SK-N-MC (cell line): ENCODE measurements around the gene CA10.

ENCODE experiments used
- DNase-seq: peaks from one replicate; pipeline ENCODE4 v3.0.0-alpha.2; 2011; ENCODE audit warnings: low read depth, low spot score
- H3K27ac ChIP-seq: fragments of 200-600 bp; sonication (generic); 2 replicates; pipeline ENCODE4 v1.5.1; 2016; ENCODE audit warnings: mixed run types
- H3K36me3 ChIP-seq: fragments of 200-600 bp; sonication (generic); 2 replicates; pipeline ENCODE4 v1.6.1; 2017; ENCODE audit warnings: antibody characterized with exemption, low read length, mixed read lengths; ENCODE audit not compliant: insufficient read depth
- H3K4me3 ChIP-seq: fragments of 200-600 bp; sonication (generic); 2 replicates; pipeline ENCODE4 v1.5.1; 2016
- H3K9ac ChIP-seq: fragments of 200-600 bp; sonication (generic); 2 replicates; pipeline ENCODE4 v1.8.0; 2017; ENCODE audit warnings: mixed run types, mixed read lengths; ENCODE audit not compliant: insufficient read length
- H3K9me3 ChIP-seq: fragments of 200-600 bp; sonication (generic); 2 replicates; pipeline ENCODE4 v1.6.1; 2017; ENCODE audit warnings: low read depth, mild to moderate bottlenecking, antibody characterized with exemption, low read length, moderate library complexity, mixed read lengths
- EZH2 ChIP-seq: fragments of 200-600 bp; sonication (generic); IDR thresholded peaks from one replicate; pipeline ENCODE4 v1.6.1; 2017; ENCODE audit warnings: antibody characterized with exemption
- FOXP2 ChIP-seq: optimal IDR thresholded peaks from 2 replicates; pipeline ENCODE3; 2011; ENCODE audit warnings: mild to moderate bottlenecking, moderate library complexity; ENCODE audit not compliant: insufficient read depth; ENCODE audit errors: extremely low read length, control extremely low read depth
- POLR2AphosphoS5 ChIP-seq: IDR thresholded peaks from 2 replicates; pipeline ENCODE4 v1.6.1; 2012; ENCODE audit warnings: mild to moderate bottlenecking, low read depth, low read length, borderline replicate concordance

Gene CA10

DNA sequence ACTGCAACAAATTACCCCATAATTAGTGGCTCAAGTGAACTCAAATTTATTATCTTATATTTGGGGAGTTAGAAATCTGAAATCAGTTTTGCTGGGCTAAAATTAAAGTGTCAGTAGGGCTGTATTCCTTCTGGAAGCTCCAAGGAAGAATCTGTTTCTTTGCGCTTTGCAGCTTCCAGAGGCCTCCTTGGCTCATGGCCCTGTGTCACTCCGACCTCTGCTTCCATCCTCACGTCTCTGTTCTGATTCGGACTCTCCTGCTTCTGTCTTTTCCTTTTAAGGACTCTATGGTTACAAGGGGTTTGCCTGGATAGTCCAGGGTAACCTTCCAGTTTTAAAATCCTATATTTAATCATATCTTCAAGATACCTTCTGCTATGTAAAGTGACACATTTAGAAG, 232.1 kb downstream of the CA10 start:
- Histone ChIP-seq H3K9ac (no peak overlapping the region), H3K27ac (no peak overlapping the region), H3K4me3 (no peak overlapping the region), H3K36me3 (no peaks in the 10 kb centered on the region), H3K9me3 (no peaks in the 10 kb centered on the region)
- DNase-seq = no peak
- no peak for TF ChIP-seq POLR2AphosphoS5
- no peak for TF ChIP-seq FOXP2
- TF ChIP-seq EZH2 = no peak

DNA sequence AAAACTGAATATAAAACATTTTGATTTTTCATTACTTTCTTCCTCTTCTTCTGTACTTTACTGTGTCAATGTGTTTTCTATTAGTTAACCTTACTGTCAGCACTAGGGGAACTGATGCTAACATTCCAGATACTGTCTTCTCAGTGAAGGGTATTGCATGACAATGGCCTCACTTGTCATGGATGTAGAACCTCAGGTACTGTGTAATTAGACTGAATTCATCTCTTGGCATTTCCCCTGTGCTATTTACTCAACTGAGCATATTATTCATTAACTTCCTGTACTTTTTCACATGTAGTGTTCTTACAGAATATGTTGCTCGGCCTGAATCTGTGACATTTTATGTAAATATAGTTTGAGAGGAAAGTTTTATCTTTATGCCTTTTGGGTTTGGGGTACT, 237.0 kb downstream of the CA10 start:
- no peak for DNase-seq
- Histone ChIP-seq H3K9me3 (no peaks in the 10 kb centered on the region), H3K9ac (no peak overlapping the region), H3K36me3 (no peaks in the 10 kb centered on the region), H3K27ac (no peak overlapping the region), H3K4me3 (no peak overlapping the region)
- TF ChIP-seq EZH2 (no peak), POLR2AphosphoS5 (no peak), FOXP2 (no peak)

DNA sequence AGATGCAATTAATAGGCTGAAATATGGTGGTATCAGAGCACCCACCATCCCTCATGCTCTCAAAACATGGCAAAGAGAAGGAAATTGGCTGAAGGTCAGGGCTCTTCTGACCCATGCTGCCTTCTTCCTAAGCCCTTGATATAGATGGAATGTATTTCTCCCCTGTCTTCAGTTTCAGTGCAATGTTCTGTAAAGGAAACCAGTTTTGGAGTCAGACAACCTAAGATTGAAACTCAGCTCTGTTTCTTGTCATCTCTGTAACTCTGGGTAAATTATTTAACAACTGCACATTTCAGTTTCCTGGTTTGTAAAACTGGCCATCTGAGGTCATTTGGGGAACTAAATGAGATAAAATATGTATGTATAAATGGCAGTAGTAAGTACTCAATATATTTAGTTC, 243.9 kb downstream of the CA10 start:
- H3K4me3 ChIP-seq = no peak overlapping the region
- DNase-seq = no peak

DNA sequence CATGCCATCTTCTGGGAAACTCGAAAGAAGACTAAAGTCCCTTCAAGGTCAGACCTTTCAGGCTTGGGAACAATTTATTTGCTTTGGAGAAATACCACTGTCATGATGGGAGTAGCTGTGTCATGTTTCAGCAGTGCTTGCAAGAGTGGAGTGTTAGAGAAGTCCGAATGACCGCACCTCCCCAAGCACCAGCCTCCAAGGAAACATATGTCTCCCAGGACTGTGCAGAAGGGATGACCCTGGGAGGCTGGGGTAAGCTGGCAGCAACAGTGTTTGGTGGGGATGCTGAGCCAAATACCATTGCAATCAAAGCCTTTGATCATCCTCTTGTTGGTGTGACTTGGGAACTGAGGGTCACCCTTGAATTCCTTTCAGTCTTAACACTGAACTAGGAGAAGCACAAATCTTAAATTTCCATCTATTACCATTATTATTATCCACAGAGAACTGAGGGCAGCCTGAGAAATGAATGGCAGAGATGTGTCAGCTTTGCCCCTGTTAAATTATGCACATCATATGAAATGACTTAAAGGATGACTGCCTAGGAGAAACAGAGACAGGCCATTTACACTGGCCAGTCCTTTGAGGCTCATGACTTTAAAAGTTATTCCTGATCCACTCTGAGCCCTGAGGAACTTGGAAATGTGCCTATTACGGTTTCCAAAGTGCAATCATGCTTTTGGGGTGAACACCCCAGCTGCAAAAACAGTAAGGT, 244.9 kb downstream of the CA10 start:
- DNase-seq = no peak
- H3K27ac ChIP-seq = no peak overlapping the region
- no peak overlapping the region for H3K9ac ChIP-seq
- no peak for TF ChIP-seq POLR2AphosphoS5
- no peak for TF ChIP-seq FOXP2
- H3K36me3 ChIP-seq = no peaks in the 10 kb centered on the region
- H3K9me3 ChIP-seq = no peaks in the 10 kb centered on the region
- no peak overlapping the region for H3K4me3 ChIP-seq

More for the DNA sequence above, 243.9 kb downstream of the CA10 start:
- H3K27ac ChIP-seq = no peak overlapping the region
- no peak overlapping the region for H3K9ac ChIP-seq
- no peaks in the 10 kb centered on the region for H3K36me3 ChIP-seq
- TF ChIP-seq FOXP2 (no peak), EZH2 (no peak), POLR2AphosphoS5 (no peak)
- no peaks in the 10 kb centered on the region for H3K9me3 ChIP-seq

DNA sequence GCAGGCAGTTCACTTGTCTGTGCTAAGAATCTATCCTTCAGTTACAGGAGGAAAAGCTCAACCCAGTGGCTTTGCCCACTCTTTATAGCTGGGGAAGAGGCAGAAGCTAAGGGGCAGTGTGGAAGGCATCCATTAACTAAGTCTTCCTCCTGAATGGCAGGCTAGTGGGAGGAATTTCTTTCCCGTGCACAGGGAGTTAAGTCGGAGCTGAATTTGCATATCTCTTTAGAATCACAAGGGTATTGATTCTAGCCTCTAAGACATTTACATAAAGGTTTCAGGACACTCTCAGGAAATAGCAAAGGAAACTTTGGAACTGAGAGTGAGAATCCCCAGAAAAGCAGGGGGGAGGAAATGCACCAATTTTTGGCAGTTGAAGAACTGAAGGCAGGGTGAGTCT, 245.6 kb downstream of the CA10 start:
- H3K9me3 ChIP-seq = no peaks in the 10 kb centered on the region
- TF ChIP-seq POLR2AphosphoS5 (no peak), FOXP2 (no peak), EZH2 (no peak)
- H3K4me3 ChIP-seq = no peak overlapping the region
- H3K9ac ChIP-seq = no peak overlapping the region
- no peak overlapping the region for H3K27ac ChIP-seq
- no peaks in the 10 kb centered on the region for H3K36me3 ChIP-seq
- no peak for DNase-seq

DNA sequence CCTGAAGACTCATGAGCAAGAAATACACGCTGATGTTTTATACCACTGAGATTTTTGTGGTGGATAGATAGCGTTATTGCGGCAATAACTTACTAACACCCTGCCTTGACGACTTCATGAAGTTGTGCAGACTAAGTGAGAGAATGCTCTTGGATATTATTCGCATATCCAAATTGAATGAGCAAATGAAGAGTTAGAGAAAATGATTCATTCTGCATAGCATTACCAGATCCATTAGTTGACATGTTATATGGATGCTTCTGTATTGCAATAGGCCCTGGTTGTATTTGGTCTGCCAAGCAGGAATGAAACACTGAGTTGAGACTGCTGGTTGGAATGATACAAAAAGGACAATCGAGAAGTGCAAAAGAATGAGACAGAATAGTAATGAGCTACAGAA, 247.3 kb downstream of the CA10 start:
- Histone ChIP-seq H3K4me3 (no peak overlapping the region), H3K36me3 (no peaks in the 10 kb centered on the region), H3K27ac (no peak overlapping the region), H3K9me3 (no peaks in the 10 kb centered on the region), H3K9ac (no peak overlapping the region)
- no peak for TF ChIP-seq POLR2AphosphoS5
- TF ChIP-seq EZH2 = no peak
- TF ChIP-seq FOXP2 = no peak
- DNase-seq = no peak

DNA sequence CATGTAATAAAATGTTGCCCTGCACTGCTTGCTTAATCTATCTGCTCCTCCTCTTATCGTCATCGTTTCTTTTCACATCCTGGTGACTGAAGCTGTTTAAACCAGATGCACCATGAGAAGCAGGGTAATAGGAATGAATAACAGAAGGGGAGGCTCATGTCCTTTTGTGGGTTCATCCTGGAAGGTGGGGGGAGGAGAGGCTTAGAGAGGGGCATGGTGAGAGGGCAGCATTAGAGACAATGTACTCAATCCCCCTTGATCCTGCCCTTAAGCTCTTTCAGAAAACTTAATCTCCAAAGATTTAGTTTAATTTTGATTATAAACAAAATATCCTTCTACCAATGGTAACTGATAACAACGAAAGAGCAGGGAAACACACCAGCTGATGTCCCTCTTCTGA, 248.5 kb downstream of the CA10 start:
- H3K9ac ChIP-seq = no peak overlapping the region
- no peaks in the 10 kb centered on the region for H3K36me3 ChIP-seq
- TF ChIP-seq EZH2 (no peak), POLR2AphosphoS5 (no peak), FOXP2 (no peak)
- DNase-seq = no peak
- H3K27ac ChIP-seq = no peak overlapping the region
- H3K9me3 ChIP-seq = no peaks in the 10 kb centered on the region
- H3K4me3 ChIP-seq = no peak overlapping the region

DNA sequence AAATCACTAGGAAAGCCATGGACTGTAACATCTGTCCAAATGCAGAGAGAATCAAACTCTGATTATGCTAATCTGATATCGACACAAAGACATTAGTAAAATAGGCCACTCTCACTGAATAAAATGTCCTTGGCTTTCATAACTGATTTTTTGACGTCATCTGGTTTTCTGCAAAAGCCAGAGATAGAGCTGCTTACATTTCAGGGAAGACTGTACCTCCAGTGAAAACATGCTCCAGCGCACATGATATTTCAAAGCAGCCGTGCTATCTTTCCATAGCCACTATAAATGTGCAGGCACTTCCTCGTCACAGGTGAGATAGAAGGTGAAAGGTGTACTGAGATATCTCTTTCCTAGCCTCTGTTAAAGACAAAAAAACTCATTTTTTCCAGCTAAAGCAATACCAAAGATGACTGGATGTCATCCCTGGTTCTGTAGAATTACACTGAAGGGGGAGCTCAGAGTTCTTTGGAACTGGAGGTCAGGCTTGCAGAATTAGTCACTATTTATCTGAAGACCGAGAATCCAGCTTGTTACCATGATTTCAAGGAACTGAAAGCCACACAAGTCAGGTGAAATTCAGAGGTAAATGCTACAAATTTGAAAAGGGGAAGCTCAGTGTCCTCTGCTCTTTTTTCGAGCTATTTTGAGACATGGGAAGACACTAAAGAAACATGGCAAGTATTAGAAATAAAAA, 249.5 kb downstream of the CA10 start:
- H3K27ac ChIP-seq = no peak overlapping the region
- TF ChIP-seq FOXP2 = no peak
- TF ChIP-seq EZH2 = no peak
- no peak for TF ChIP-seq POLR2AphosphoS5
- H3K36me3 ChIP-seq = no peaks in the 10 kb centered on the region
- no peaks in the 10 kb centered on the region for H3K9me3 ChIP-seq
- H3K9ac ChIP-seq = no peak overlapping the region
- no peak overlapping the region for H3K4me3 ChIP-seq
- DNase-seq = no peak
